Measurements from ENCODE around the gene HSD17B3.
"Not testable (repeated sequence)": the region's sequence is repeated elsewhere in the genome, so short reads cannot be mapped to it uniquely, and the experiment has no call there.

Gene HSD17B3

GRCh38 chr9:96305171-96305570, 3.2 kb upstream of the HSD17B3 start:
- DNase-seq, result no peak

- DNase-seq, result no peak
Observed at GRCh38 chr9:96304230-96304629, 2.3 kb upstream of the HSD17B3 start.

GRCh38 chr9:96299823-96300222, 2.2 kb downstream of the HSD17B3 start:
- DNase-seq, result no peak

GRCh38 chr9:96294159-96294545, 7.8 kb downstream of the HSD17B3 start:
- DNase-seq, result no peak

GRCh38 chr9:96293498-96294158, 8.3 kb downstream of the HSD17B3 start:
- DNase-seq, result no peak

GRCh38 chr9:96289392-96289791, 12.6 kb downstream of the HSD17B3 start:
- no peak for DNase-seq

GRCh38 chr9:96281641-96282040, 20.3 kb downstream of the HSD17B3 start:
- no peak for DNase-seq

- DNase-seq, result no peak
Observed at GRCh38 chr9:96279932-96280331, 22.0 kb downstream of the HSD17B3 start.

- no peak for DNase-seq
Observed at GRCh38 chr9:96274939-96275338, 27.0 kb downstream of the HSD17B3 start.

- no peak for DNase-seq
Observed at GRCh38 chr9:96270236-96270744, 31.7 kb downstream of the HSD17B3 start.

GRCh38 chr9:96258967-96259366, 43.0 kb downstream of the HSD17B3 start:
- DNase-seq, result no peak

- DNase-seq, result no peak
Observed at GRCh38 chr9:96256800-96257199, 45.2 kb downstream of the HSD17B3 start.

GRCh38 chr9:96255698-96256097, 46.3 kb downstream of the HSD17B3 start:
- no peak for DNase-seq

GRCh38 chr9:96253059-96253696, 48.8 kb downstream of the HSD17B3 start:
- DNase-seq, result no peak

- DNase-seq, result no peak
Observed at GRCh38 chr9:96251451-96251850, 50.5 kb downstream of the HSD17B3 start.

GRCh38 chr9:96249746-96250145, 52.2 kb downstream of the HSD17B3 start:
- no peak for DNase-seq

GRCh38 chr9:96246267-96246671, 55.7 kb downstream of the HSD17B3 start:
- DNase-seq, result no peak

GRCh38 chr9:96245399-96245798, 56.6 kb downstream of the HSD17B3 start:
- DNase-seq, result no peak

GRCh38 chr9:96243778-96244177, 58.2 kb downstream of the HSD17B3 start:
- no peak for DNase-seq

- DNase-seq, result no peak
Observed at GRCh38 chr9:96242811-96243210, 59.2 kb downstream of the HSD17B3 start.

GRCh38 chr9:96241391-96241809, 60.6 kb downstream of the HSD17B3 start:
- peak; percentile 61 for DNase-seq

GRCh38 chr9:96236854-96237550, 65.0 kb downstream of the HSD17B3 start:
- DNase-seq, result no peak

GRCh38 chr9:96236337-96236736, 65.6 kb downstream of the HSD17B3 start:
- not testable (repeated sequence) for DNase-seq

All from activated naive CD4-positive, alpha-beta T cell treated with Interleukin-2 at 50 U/mL for 16 hours (primary cell).